ENCODE results near the gene HNMT. TPM values are rescaled to one million over a fixed set of nuclear protein-coding genes. Genes with fewer than 3 reads are reported as not detected.
"Not testable (repeated sequence)": the region's sequence is repeated elsewhere in the genome, so short reads cannot be mapped to it uniquely, and the experiment has no call there.

HNMT gene
- not detected in 2 replicates for total RNA-seq

DNA sequence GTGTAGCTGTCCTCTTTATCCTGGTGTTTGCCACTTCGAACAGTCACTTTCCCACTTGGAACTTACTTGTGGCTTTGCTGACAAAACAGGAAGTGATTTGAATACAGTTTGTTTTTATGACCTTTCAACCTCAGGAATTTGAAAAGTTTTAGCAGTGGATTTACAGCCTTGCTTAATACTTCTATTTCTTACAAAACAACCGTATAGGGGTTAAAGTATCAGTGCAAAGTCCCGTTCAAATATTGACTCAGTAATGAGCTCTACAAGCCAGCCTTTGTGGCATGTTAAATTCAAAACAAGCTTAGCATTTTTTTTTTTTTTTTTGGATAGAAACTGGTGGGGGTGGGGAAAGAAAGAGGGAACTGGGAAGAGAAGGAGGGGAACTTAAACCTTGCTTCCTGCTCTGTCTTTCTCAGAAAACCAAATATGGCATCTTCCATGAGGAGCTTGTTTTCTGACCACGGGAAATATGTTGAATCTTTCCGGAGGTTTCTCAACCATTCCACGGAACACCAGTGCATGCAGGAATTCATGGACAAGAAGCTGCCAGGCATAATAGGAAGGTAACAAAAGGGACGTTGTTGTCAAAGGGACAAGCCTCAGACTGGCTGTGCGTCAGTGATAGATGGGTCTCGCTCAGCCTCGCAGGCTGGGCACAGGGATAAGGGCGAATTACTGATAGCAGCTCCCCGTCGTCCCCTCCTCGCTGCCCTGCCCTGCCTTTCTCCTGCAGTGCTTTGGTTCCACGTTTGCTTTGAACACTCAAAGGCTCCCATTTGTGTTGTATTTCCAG is at the start of gene HNMT:
Gene HNMT (plus strand): TSS at position 408 of the 793 bp plus-strand sequence. CDS start 19 bp downstream, at position 427.
- intact Hi-C loops (cut with micrococcal nuclease): no loop called here
- ATAC-seq (ENCODE audit: low read depth) (no peak), DNase-seq (no peak)
- no peaks in the 10 kb centered on the region for H3K4me1 Mint-ChIP-seq
- H3K9me3 Mint-ChIP-seq: no peaks in the 10 kb centered on the region
- H3K27ac Mint-ChIP-seq: no peak within 1 kb of the TSS
- POLR2A ChIA-PET: no interaction called here
- H3K36me3 Mint-ChIP-seq (ENCODE audit: low read depth): no peaks in the 10 kb centered on the region
- CTCF ChIA-PET: no interaction called here
- TF ChIP-seq, protein P1, sequence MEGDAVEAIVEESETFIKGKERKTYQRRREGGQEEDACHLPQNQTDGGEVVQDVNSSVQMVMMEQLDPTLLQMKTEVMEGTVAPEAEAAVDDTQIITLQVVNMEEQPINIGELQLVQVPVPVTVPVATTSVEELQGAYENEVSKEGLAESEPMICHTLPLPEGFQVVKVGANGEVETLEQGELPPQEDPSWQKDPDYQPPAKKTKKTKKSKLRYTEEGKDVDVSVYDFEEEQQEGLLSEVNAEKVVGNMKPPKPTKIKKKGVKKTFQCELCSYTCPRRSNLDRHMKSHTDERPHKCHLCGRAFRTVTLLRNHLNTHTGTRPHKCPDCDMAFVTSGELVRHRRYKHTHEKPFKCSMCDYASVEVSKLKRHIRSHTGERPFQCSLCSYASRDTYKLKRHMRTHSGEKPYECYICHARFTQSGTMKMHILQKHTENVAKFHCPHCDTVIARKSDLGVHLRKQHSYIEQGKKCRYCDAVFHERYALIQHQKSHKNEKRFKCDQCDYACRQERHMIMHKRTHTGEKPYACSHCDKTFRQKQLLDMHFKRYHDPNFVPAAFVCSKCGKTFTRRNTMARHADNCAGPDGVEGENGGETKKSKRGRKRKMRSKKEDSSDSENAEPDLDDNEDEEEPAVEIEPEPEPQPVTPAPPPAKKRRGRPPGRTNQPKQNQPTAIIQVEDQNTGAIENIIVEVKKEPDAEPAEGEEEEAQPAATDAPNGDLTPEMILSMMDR (IDR thresholded peaks at IDR 0.05): no peak
- H3K4me3 Mint-ChIP-seq: no peak within 1 kb of the TSS
- peaks cover 5% of the 10 kb centered on the region for H3K27me3 Mint-ChIP-seq

DNA sequence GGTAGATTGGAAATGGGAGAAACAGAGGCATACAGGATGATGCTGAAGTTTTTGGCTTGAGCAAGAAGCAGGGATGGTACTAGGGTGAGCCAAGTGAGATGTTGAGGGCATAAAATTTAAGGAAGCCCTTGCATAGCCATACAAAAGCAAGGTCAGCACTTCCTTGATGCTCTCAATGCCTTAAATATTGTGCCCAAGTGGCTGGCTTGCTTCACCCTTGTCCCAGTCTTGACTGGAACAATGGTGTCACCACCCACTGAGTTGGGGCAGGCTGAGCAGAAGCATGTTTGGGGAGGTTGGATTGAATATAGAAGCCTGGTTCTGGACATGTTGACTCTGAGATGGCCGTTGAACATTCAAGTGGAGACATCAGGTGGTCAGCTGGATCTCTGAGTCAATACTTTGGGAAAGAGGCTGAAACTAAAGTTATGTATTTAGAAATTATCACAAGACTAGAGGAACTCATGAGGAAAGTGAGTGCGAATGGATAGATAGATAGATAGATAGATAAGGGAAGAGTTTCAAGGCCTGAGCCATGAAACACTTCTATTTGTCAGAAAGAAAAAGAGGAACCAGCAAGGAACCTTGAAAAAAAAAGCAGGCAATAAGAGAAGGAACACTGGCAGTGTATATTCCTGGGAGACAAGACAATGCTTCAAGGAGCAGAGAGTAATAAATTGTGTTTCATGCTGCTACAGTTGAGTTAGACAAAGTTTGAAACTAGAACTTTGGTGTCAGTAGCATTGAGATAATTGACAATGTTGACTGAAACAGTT is 43.0 kb upstream of the HNMT start:
- Mint-ChIP-seq H3K36me3 (ENCODE audit: low read depth) (no peaks in the 10 kb centered on the region), H3K4me1 (no peaks in the 10 kb centered on the region), H3K9me3 (no peaks in the 10 kb centered on the region), H3K27ac (no peak overlapping the region), H3K4me3 (no peak overlapping the region), H3K27me3 (no peaks in the 10 kb centered on the region)
- CTCF ChIA-PET: no interaction called here
- DNase-seq: no peak
- no peak for ATAC-seq (ENCODE audit: low read depth)
- intact Hi-C loops (cut with micrococcal nuclease): no loop called here
- TF ChIP-seq, protein P1 (IDR thresholded peaks at IDR 0.05): no peak
- POLR2A ChIA-PET: no interaction called here

DNA sequence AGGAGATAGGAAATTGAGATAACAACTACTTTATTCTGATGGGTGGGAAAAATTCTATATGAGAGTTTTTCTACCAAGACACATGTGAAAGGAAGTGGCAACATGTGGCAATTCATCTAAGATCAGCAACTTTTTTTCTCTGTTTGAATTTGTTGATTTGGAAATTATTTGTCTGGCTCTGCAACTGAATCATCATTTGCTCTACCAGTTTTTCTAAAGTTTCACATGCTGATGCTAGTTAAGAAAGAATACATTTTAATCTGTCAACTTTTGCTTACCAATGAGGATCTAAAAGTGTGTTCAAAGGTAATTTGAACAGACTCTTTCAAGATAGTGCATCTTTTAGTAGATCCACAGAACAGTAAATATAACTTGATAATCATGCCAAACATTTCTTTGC is 42.1 kb upstream of the HNMT start:
- H3K9me3 Mint-ChIP-seq; DNase-seq; H3K27me3 Mint-ChIP-seq; intact Hi-C loops (cut with micrococcal nuclease); ATAC-seq (ENCODE audit: low read depth); H3K27ac Mint-ChIP-seq; CTCF ChIA-PET; H3K4me1 Mint-ChIP-seq; POLR2A ChIA-PET; H3K36me3 Mint-ChIP-seq (ENCODE audit: low read depth); H3K4me3 Mint-ChIP-seq: not testable (repeated sequence)

DNA sequence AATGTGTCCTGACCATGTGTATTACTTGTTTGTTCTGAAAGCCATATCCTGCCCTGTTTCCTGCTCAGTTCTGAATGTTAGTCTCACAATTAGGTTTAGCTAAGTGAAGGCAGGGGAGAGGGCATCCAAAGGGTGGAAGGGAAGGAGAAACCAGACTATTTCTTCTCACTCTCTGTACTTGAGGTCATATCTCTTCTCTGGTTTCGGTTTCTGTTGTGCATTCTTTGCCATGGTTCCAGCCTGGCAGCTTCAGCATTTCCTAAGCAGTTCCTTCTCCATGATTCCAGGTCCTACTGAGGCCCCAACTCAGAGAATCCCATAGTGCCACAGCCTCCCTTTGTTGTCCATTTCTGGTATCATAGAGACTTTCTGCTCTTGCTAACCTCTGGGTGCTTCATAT is 40.3 kb upstream of the HNMT start:
- no peak for ATAC-seq (ENCODE audit: low read depth)
- Mint-ChIP-seq H3K9me3 (no peaks in the 10 kb centered on the region), H3K4me3 (no peak overlapping the region), H3K4me1 (no peaks in the 10 kb centered on the region), H3K27me3 (no peaks in the 10 kb centered on the region), H3K27ac (no peak overlapping the region), H3K36me3 (ENCODE audit: low read depth) (no peaks in the 10 kb centered on the region)
- ChIA-PET POLR2A (no interaction called here), CTCF (no interaction called here)
- DNase-seq: no peak
- TF ChIP-seq, protein P1 (IDR thresholded peaks at IDR 0.05): no peak
- intact Hi-C loops (cut with micrococcal nuclease): no loop called here

DNA sequence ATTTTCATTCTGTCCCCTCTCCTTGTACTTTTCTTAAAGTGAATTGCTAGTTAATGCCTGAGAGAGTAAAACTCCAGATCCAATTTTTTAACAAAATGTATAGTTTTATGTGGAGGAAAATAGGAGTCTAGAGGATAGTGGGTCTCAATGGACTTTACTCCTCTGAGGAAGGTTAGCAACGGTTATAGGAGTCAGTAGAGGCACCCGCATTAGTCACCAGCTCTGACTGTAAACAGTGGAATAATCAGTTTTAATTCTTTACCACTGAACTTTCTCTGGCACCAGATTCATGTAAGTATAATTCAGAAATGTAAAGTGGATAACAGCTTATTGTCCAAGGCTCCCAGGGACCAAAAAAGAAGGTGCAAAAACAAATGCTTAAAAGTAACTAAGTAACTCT is 38.7 kb upstream of the HNMT start:
- H3K27me3 Mint-ChIP-seq: no peaks in the 10 kb centered on the region
- DNase-seq (no peak), ATAC-seq (ENCODE audit: low read depth) (no peak)
- no peak overlapping the region for H3K27ac Mint-ChIP-seq
- ChIA-PET CTCF (no interaction called here), POLR2A (no interaction called here)
- TF ChIP-seq, protein P1 (IDR thresholded peaks at IDR 0.05): no peak
- H3K4me1 Mint-ChIP-seq: no peaks in the 10 kb centered on the region
- H3K36me3 Mint-ChIP-seq (ENCODE audit: low read depth): no peaks in the 10 kb centered on the region
- H3K9me3 Mint-ChIP-seq: no peaks in the 10 kb centered on the region
- intact Hi-C loops (cut with micrococcal nuclease): no loop called here
- no peak overlapping the region for H3K4me3 Mint-ChIP-seq

Measured in activated B cell treated with CpG ODN at 0.5 μM for 24 hours (primary cell).